ENCODE measurements around the gene RPL27.
"Not testable (repeated sequence)": the region's sequence is repeated elsewhere in the genome, so short reads cannot be mapped to it uniquely, and the experiment has no call there.

Gene RPL27

GRCh38 chr17:42992872-42993271 lies 5.3 kb upstream of the RPL27 start:
- in situ Hi-C loops (cut with MboI; ENCODE audit: low pct_unique_long_range_greater_than_20kb, low sequenced_read_pairs, unreplicated experiment), result no loop called here
- DNase-seq (ENCODE audit: low spot score), result no peak
- TF ChIP-seq, protein P1, sequence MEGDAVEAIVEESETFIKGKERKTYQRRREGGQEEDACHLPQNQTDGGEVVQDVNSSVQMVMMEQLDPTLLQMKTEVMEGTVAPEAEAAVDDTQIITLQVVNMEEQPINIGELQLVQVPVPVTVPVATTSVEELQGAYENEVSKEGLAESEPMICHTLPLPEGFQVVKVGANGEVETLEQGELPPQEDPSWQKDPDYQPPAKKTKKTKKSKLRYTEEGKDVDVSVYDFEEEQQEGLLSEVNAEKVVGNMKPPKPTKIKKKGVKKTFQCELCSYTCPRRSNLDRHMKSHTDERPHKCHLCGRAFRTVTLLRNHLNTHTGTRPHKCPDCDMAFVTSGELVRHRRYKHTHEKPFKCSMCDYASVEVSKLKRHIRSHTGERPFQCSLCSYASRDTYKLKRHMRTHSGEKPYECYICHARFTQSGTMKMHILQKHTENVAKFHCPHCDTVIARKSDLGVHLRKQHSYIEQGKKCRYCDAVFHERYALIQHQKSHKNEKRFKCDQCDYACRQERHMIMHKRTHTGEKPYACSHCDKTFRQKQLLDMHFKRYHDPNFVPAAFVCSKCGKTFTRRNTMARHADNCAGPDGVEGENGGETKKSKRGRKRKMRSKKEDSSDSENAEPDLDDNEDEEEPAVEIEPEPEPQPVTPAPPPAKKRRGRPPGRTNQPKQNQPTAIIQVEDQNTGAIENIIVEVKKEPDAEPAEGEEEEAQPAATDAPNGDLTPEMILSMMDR (IDR thresholded peaks at IDR 0.05; ENCODE audit: extremely low read depth, insufficient read depth, missing control alignments), result no peak

GRCh38 chr17:42993913-42994312 lies 4.3 kb upstream of the RPL27 start:
- DNase-seq (ENCODE audit: low spot score); in situ Hi-C loops (cut with MboI; ENCODE audit: low pct_unique_long_range_greater_than_20kb, low sequenced_read_pairs, unreplicated experiment): not testable (repeated sequence)

GRCh38 chr17:42997390-42997983 lies 732 bp upstream of the RPL27 start:
- in situ Hi-C loops (cut with MboI; ENCODE audit: low pct_unique_long_range_greater_than_20kb, low sequenced_read_pairs, unreplicated experiment), result no loop called here
- TF ChIP-seq, protein P1 (IDR thresholded peaks at IDR 0.05; ENCODE audit: extremely low read depth, insufficient read depth, missing control alignments), result no peak
- DNase-seq (ENCODE audit: low spot score), result no peak

- no peak for DNase-seq (ENCODE audit: low spot score)
- in situ Hi-C loops (cut with MboI; ENCODE audit: low pct_unique_long_range_greater_than_20kb, low sequenced_read_pairs, unreplicated experiment), result no loop called here
- TF ChIP-seq, protein P1 (IDR thresholded peaks at IDR 0.05; ENCODE audit: extremely low read depth, insufficient read depth, missing control alignments), result no peak
Observed at GRCh38 chr17:42999003-42999525, 845 bp downstream of the RPL27 start.

DNA sequence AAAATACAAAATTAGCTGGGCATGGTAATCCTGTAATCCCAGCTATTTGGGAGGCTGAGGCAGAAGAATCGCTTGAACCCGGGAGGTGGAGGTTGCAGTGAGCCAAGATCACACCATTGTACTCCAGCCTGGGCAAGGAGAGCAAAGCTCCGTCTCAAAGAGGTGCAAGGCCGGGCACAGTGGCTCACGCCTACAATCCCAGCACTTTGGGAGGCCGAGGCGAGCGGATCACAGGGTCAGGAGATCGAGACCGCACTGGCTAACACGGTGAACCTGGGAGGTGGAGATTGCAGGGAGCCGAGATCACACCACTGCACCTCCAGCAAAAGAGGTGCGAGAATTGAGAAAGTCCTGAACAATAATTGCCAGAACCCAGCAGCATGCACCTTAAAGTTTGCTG lies 2.7 kb downstream of the RPL27 start:
- DNase-seq (ENCODE audit: low spot score); in situ Hi-C loops (cut with MboI; ENCODE audit: low pct_unique_long_range_greater_than_20kb, low sequenced_read_pairs, unreplicated experiment): not testable (repeated sequence)

DNA sequence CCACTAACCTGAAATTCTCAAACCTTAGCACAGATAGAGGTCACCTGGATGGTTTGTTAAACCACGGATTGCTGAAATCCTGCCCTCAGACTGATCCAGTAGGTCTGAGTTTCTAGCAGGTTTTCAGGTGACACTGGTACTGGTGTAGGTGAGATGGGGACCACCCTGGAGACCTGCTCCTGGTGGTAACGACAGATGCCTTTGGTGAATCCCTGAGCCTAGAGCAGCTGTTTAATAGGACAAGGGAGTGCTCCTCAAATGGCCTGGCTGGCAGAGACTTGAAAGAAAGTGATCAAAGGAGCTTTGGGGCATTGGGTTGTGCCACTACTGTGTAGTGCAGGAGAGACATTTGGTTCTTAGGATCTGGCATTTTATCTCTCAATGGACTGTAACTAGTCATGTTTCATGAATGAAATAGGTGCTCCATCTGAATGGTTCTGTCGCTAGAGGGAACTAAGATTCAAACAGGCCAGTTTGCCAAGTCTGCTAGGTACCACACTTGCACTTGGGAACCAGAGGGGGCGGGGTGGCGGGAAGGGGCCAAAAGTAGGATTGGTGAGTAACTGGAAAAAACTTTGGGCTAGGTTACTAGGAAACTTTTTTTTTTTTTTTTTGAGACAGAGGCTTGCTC lies 5.4 kb downstream of the RPL27 start:
- no peak for DNase-seq (ENCODE audit: low spot score)
- in situ Hi-C loops (cut with MboI; ENCODE audit: low pct_unique_long_range_greater_than_20kb, low sequenced_read_pairs, unreplicated experiment), result no loop called here
- TF ChIP-seq, protein P1 (IDR thresholded peaks at IDR 0.05; ENCODE audit: extremely low read depth, insufficient read depth, missing control alignments), result no peak

- in situ Hi-C loops (cut with MboI; ENCODE audit: low pct_unique_long_range_greater_than_20kb, low sequenced_read_pairs, unreplicated experiment), result no loop called here
- TF ChIP-seq, protein P1 (IDR thresholded peaks at IDR 0.05; ENCODE audit: extremely low read depth, insufficient read depth, missing control alignments), result peak; percentile 59
- peak; percentile 81 for DNase-seq (ENCODE audit: low spot score)
Observed at GRCh38 chr17:43006639-43007551, 8.7 kb downstream of the RPL27 start, which contains the start of gene IFI35. TSS of gene IFI35 (plus strand) at chr17:43006784. CDS start at chr17:43006948, 164 bp downstream.

Data from GM13977 (cell line).